ENCODE measurements around the gene OR51M1. TPM values are rescaled to one million over a fixed set of nuclear protein-coding genes. Genes with fewer than 3 reads are reported as not detected.

The OR51M1 gene
- total and polyA plus RNA-seq, 7 donors = not detected

Other genes starting within 250 kb of the OR51M1 start
- not detected for gene OR52A5, start 245.5 kb upstream of the OR51M1 start, total RNA-seq
- gene OR52A5, start 245.5 kb upstream of the OR51M1 start, polyA plus RNA-seq = not detected
- gene OR52A1, start 229.1 kb upstream of the OR51M1 start, total RNA-seq = not detected
- gene OR52A1, start 229.1 kb upstream of the OR51M1 start, polyA plus RNA-seq = not detected
- gene OR51V1, start 183.1 kb upstream of the OR51M1 start, total RNA-seq = not detected
- not detected for gene OR51V1, start 183.1 kb upstream of the OR51M1 start, polyA plus RNA-seq
- 1,000 to 10,000 TPM in 1 of 4 donors, 100 to 1,000 TPM in 1, 10 to 100 TPM in 2; 22.9 to 2,413 (median 247) TPM for gene HBB, start 156.7 kb upstream of the OR51M1 start, total RNA-seq
- gene HBB, start 156.7 kb upstream of the OR51M1 start, polyA plus RNA-seq = 10 to 100 TPM in 2 of 3 donors, 1 to 10 TPM in 1; 7.8 to 16.1 (median 11.3) TPM
- gene HBD, start 149.3 kb upstream of the OR51M1 start, total RNA-seq = 1 to 10 TPM in 2 of 4 donors, not detected in 2; 1.6 to 6.2 TPM
- under 1 TPM in 1 of 3 donors, not detected in 2; 0.17 TPM for gene HBD, start 149.3 kb upstream of the OR51M1 start, polyA plus RNA-seq
- 1 to 10 TPM in 1 of 4 donors, not detected in 3; 1.3 TPM for gene HBG1, start 134.0 kb upstream of the OR51M1 start, total RNA-seq
- gene HBG1, start 134.0 kb upstream of the OR51M1 start, polyA plus RNA-seq = not detected
- gene HBG2, start 129.0 kb upstream of the OR51M1 start, total RNA-seq = 1 to 10 TPM in 1 of 4 donors, not detected in 3; 1.0 TPM
- gene HBG2, start 129.0 kb upstream of the OR51M1 start, polyA plus RNA-seq = not detected
- gene HBE1, start 113.9 kb upstream of the OR51M1 start, total RNA-seq = not detected
- gene HBE1, start 113.9 kb upstream of the OR51M1 start, polyA plus RNA-seq = not detected
- not detected for gene OR51B4, start 81.9 kb upstream of the OR51M1 start, total RNA-seq
- not detected for gene OR51B4, start 81.9 kb upstream of the OR51M1 start, polyA plus RNA-seq
- not detected for gene OR51B2, start 59.5 kb upstream of the OR51M1 start, total RNA-seq
- not detected for gene OR51B2, start 59.5 kb upstream of the OR51M1 start, polyA plus RNA-seq
- gene OR51B5, start 40.3 kb upstream of the OR51M1 start, total RNA-seq = not detected
- not detected for gene OR51B5, start 40.3 kb upstream of the OR51M1 start, polyA plus RNA-seq
- not detected for gene OR51B6, start 32.3 kb upstream of the OR51M1 start, total RNA-seq
- not detected for gene OR51B6, start 32.3 kb upstream of the OR51M1 start, polyA plus RNA-seq
- not detected for gene OR51Q1, start 38.3 kb downstream of the OR51M1 start, total RNA-seq
- gene OR51Q1, start 38.3 kb downstream of the OR51M1 start, polyA plus RNA-seq = not detected
- not detected for gene OR51I1, start 57.7 kb downstream of the OR51M1 start, total RNA-seq
- gene OR51I1, start 57.7 kb downstream of the OR51M1 start, polyA plus RNA-seq = not detected
- gene OR51I2, start 65.5 kb downstream of the OR51M1 start, total RNA-seq = not detected
- not detected for gene OR51I2, start 65.5 kb downstream of the OR51M1 start, polyA plus RNA-seq
- not detected for gene OR52D1, start 104.9 kb downstream of the OR51M1 start, total RNA-seq
- not detected for gene OR52D1, start 104.9 kb downstream of the OR51M1 start, polyA plus RNA-seq
- gene UBQLN3, start 126.1 kb downstream of the OR51M1 start, total RNA-seq = not detected
- not detected for gene UBQLN3, start 126.1 kb downstream of the OR51M1 start, polyA plus RNA-seq
- gene UBQLNL, start 132.9 kb downstream of the OR51M1 start, total RNA-seq = not detected
- gene UBQLNL, start 132.9 kb downstream of the OR51M1 start, polyA plus RNA-seq = under 1 TPM in 2 of 3 donors, not detected in 1; 0.01 to 0.04 TPM
- gene OR52H1, start 164.7 kb downstream of the OR51M1 start, total RNA-seq = not detected
- gene OR52H1, start 164.7 kb downstream of the OR51M1 start, polyA plus RNA-seq = not detected
- gene OR52B6, start 197.1 kb downstream of the OR51M1 start, total RNA-seq = not detected
- not detected for gene OR52B6, start 197.1 kb downstream of the OR51M1 start, polyA plus RNA-seq
- gene TRIM6, start 212.8 kb downstream of the OR51M1 start, total RNA-seq = under 1 TPM in 3 of 4 donors, not detected in 1; 0.44 to 0.78 (median 0.77) TPM
- under 1 TPM; 0.26 to 0.36 (median 0.28) TPM for gene TRIM6, start 212.8 kb downstream of the OR51M1 start, polyA plus RNA-seq
- gene TRIM34, start 241.2 kb downstream of the OR51M1 start, total RNA-seq = 1 to 10 TPM in 1 of 4 donors, under 1 TPM in 3; 0.48 to 1.3 (median 0.89) TPM
- gene TRIM34, start 241.2 kb downstream of the OR51M1 start, polyA plus RNA-seq = under 1 TPM; 0.55 to 0.79 (median 0.67) TPM